HepG2 (cell line): ENCODE measurements around the gene LYRM9. TPM values are rescaled to one million over a fixed set of nuclear protein-coding genes. Genes with fewer than 3 reads are reported as not detected.

Source experiments
- ATAC-seq: fragments of 200-7000 bp; cut with Tn5 transposase; 3 replicates; pipeline ENCODE4 v1.9.1; 2020; ENCODE audit warnings: mild to moderate bottlenecking, moderate library complexity
- BruUV-seq: library from RNA; stranded (reverse); fragments of 400-500 nt; replicated peaks from 2 replicates; lab custom pipeline; 2021; lab: Mats Ljungman, UMichigan
- CTCF ChIA-PET: fragments of 300-600 bp; formaldehyde crosslinking; extraction: SDS; loops from one replicate; lab custom pipeline; 2021; ENCODE audit warnings: low total read pairs, inconsistent platforms, low intra/inter-chr PET ratio; lab: Yijun Ruan, JAX
- POLR2A ChIA-PET: fragments of 350-600 bp; sonication (Branson Sonifier 250); formaldehyde crosslinking; loops from one replicate; lab custom pipeline; 2020; ENCODE audit warnings: antibody characterized with exemption, inconsistent platforms; lab: Yijun Ruan, JAX
- DNase-seq: peaks from one replicate; pipeline ENCODE4 v3.0.0-alpha.2; 2015; ENCODE audit warnings: low spot score
- FAIRE-seq: peaks from 3 replicates; lab custom pipeline; 2011; peaks lifted over from hg19 to GRCh38; lab: Jason Lieb, UNC
- H2AFZ ChIP-seq: one replicate; pipeline ENCODE4 v1.6.1; 2011; ENCODE audit warnings: low read length, inconsistent platforms
- H3K27ac ChIP-seq: fragments of 300-600 bp; 3 replicates; pipeline ENCODE4 v1.8.0; 2011; ENCODE audit warnings: mixed run types, mild to moderate bottlenecking, mixed read lengths, low read length, inconsistent platforms; ENCODE audit not compliant: insufficient read depth; ENCODE audit errors: extremely low read length
- H3K27me3 ChIP-seq, 2 experiments: fragments of 200-600 bp in 1 of 2; 2 replicates in 1 of 2; 3 replicates in 1 of 2; pipeline versions ENCODE4 v1.6.0 to v1.8.0; 2011; ENCODE audit warnings: low read length in 2 of 2, mild to moderate bottlenecking in 2 of 2, moderate library complexity in 2 of 2, inconsistent platforms in 1 of 2; ENCODE audit not compliant: insufficient read depth in 2 of 2, control insufficient read depth in 1 of 2
- H3K36me3 ChIP-seq, 2 experiments: fragments of 200-600 bp in 1 of 2; replicated peaks in 1 of 2; 2 replicates in 1 of 2; 3 replicates in 1 of 2; pipeline versions ENCODE4 v1.5.1 to v1.8.0; 2011; ENCODE audit warnings: low read length in 2 of 2, inconsistent platforms in 1 of 2; ENCODE audit not compliant: insufficient read depth in 2 of 2, control insufficient read depth in 1 of 2
- H3K4me1 ChIP-seq: 2 replicates; pipeline ENCODE4 v1.5.1; 2012; ENCODE audit warnings: low read length, inconsistent platforms; ENCODE audit not compliant: insufficient read depth
- H3K4me2 ChIP-seq: 2 replicates; pipeline ENCODE4 v1.6.0; 2011; ENCODE audit warnings: low read depth, low read length, inconsistent platforms
- H3K4me3 ChIP-seq, 3 experiments: fragments of 200-600 bp in 1 of 3; sonication (generic), shearing (Covaris generic) in 1 of 3; replicated peaks in 1 of 3; 2 replicates each; pipeline ENCODE4 v1.5.1; 2011 to 2016; ENCODE audit warnings: low read length in 3 of 3, inconsistent platforms in 2 of 3, low read depth in 2 of 3, mild to moderate bottlenecking in 2 of 3, control low read depth in 1 of 3, mixed read lengths in 1 of 3; ENCODE audit not compliant: insufficient read depth in 1 of 3
- H3K79me2 ChIP-seq: one replicate; pipeline ENCODE4 v1.6.1; 2011; ENCODE audit warnings: low read length, inconsistent platforms; ENCODE audit not compliant: insufficient read depth
- H3K9ac ChIP-seq: 2 replicates; pipeline ENCODE4 v1.6.0; 2011; ENCODE audit warnings: mild to moderate bottlenecking, low read depth, low read length, inconsistent platforms; ENCODE audit not compliant: insufficient read depth
- H3K9me3 ChIP-seq: 2 replicates; pipeline ENCODE4 v1.5.1; 2012; ENCODE audit warnings: mild to moderate bottlenecking, low read length
- H4K20me1 ChIP-seq: 2 replicates; pipeline ENCODE4 v1.6.0; 2011; ENCODE audit warnings: inconsistent platforms, mild to moderate bottlenecking, low read length, moderate library complexity; ENCODE audit not compliant: insufficient read depth
- ELF4 ChIP-seq: sonication (generic); formaldehyde crosslinking; IDR thresholded peaks from 2 replicates; pipeline ENCODE4 v1.5.0; 2020; ENCODE audit warnings: missing genetic modification reagents, mild to moderate bottlenecking, moderate library complexity, borderline replicate concordance
- JUND ChIP-seq: sonication (generic); formaldehyde crosslinking; IDR thresholded peaks from 2 replicates; pipeline ENCODE4 v1.8.0; 2022; ENCODE audit warnings: mild to moderate bottlenecking, missing genetic modification reagents
- MYPOP ChIP-seq: sonication (generic); formaldehyde crosslinking; IDR thresholded peaks from 2 replicates; pipeline ENCODE4 v1.8.1; 2023; ENCODE audit warnings: mild to moderate bottlenecking, moderate library complexity, missing genetic modification reagents
- NR2F1 ChIP-seq, 2 experiments: fragments of 450-650 bp in 1 of 2; formaldehyde crosslinking in 1 of 2; IDR thresholded peaks; 2 replicates each; pipeline versions ENCODE4 v1.5.0 to v1.6.1; 2016 to 2020; ENCODE audit warnings: mild to moderate bottlenecking in 1 of 2, missing compliant biosample characterization in 1 of 2, missing genetic modification reagents in 1 of 2, moderate library complexity in 1 of 2
- NR2F6 ChIP-seq, 2 experiments: IDR thresholded peaks; 2 replicates each; pipeline ENCODE4 v1.6.1; 2016; ENCODE audit warnings: antibody characterized with exemption in 1 of 2, mild to moderate bottlenecking in 1 of 2
- SRSF9 ChIP-seq: fragments of 200-400 bp; formaldehyde crosslinking; IDR thresholded peaks from 2 replicates; pipeline ENCODE4 v1.6.1; 2018; ENCODE audit warnings: borderline replicate concordance, mild to moderate bottlenecking, low read depth, low read length; ENCODE audit not compliant: insufficient read depth, poor library complexity, severe bottlenecking
- STAT5B ChIP-seq: sonication (generic); formaldehyde crosslinking; IDR thresholded peaks from 2 replicates; pipeline ENCODE4 v1.4.0; 2020; ENCODE audit warnings: missing genetic modification reagents
- ZFP62 ChIP-seq: sonication (generic); formaldehyde crosslinking; IDR thresholded peaks from 2 replicates; pipeline ENCODE4 v1.4.0; 2020; ENCODE audit warnings: missing genetic modification reagents
- ZNF124 ChIP-seq: sonication (generic); formaldehyde crosslinking; IDR thresholded peaks from 2 replicates; pipeline ENCODE4 v1.4.0; 2020; ENCODE audit warnings: missing genetic modification reagents
- ZNF274 ChIP-seq: sonication (generic); formaldehyde crosslinking; IDR thresholded peaks from 2 replicates; pipeline ENCODE4 v1.5.1; 2020; ENCODE audit warnings: mild to moderate bottlenecking, missing genetic modification reagents
- ZNF605 ChIP-seq: sonication (generic); formaldehyde crosslinking; IDR thresholded peaks from 2 replicates; pipeline ENCODE4 v1.8.0; 2022; ENCODE audit warnings: mild to moderate bottlenecking, missing genetic modification reagents
- ZNF713 ChIP-seq: sonication (generic); formaldehyde crosslinking; IDR thresholded peaks from 2 replicates; pipeline ENCODE4 v1.4.0; 2020; ENCODE audit warnings: mild to moderate bottlenecking, missing genetic modification reagents
- ZNF766 ChIP-seq: sonication (generic); formaldehyde crosslinking; IDR thresholded peaks from 2 replicates; pipeline ENCODE4 v1.5.0; 2020; ENCODE audit warnings: missing genetic modification reagents, borderline replicate concordance
- WGBS: methylation state at CpG from one replicate; pipeline ENCODE4 v1.1.6; 2017; ENCODE audit warnings: low lambda C conversion rate; 5-methylcytosine and 5-hydroxymethylcytosine counted together
- in situ Hi-C: cut with HindIII; loops from 2 replicates; pipeline ENCODE4 v1.10.0; 2017; ENCODE audit warnings: low pct_unique_long_range_greater_than_20kb; ENCODE audit not compliant: extremely low pct_ligation_motif_present
- intact Hi-C: fragments of 100-400 bp; cut with micrococcal nuclease; formaldehyde crosslinking; loops from one replicate; pipeline ENCODE4 v1.10.0; 2022; ENCODE audit not compliant: unreplicated experiment
- polyA plus RNA-seq, 8 experiments: library from polyadenylated mRNA; depleted of rRNA in 3 of 8; stranded (reverse) in 7 of 8; unstranded in 1 of 8; fragments of >200 nt; fragmentation: Illumina TruSeq in 4 of 8; extraction: Trizol in 4 of 8; gene quantifications; 2 replicates each; pipeline versions ENCODE4 v1.2.1 to v1.2.3, GENCODE V29; 2011 to 2016; ENCODE audit warnings: low read depth in 4 of 8, missing spikeins in 1 of 8, mixed read lengths in 1 of 8; ENCODE audit not compliant: insufficient read depth in 1 of 8
- total RNA-seq, 5 experiments: library from RNA; depleted of rRNA; stranded (reverse); fragments of >200 nt; fragmentation: Illumina TruSeq; extraction: Trizol; gene quantifications; 2 replicates each; pipeline ENCODE4 v1.2.3, GENCODE V29; 2016; ENCODE audit warnings: low read depth in 1 of 5

The LYRM9 gene
- total and polyA plus RNA-seq, 2 of the 13 experiments (the other 11 are each of a cell fraction or from before 2014, with no cell fraction given), result 0.24 to 0.66 TPM

GRCh38 chr17:27892542-27892865 lies 661 bp downstream of the LYRM9 start:
- in situ Hi-C loops, result loop anchor here (25.0 kb wide), 1 partner anchor 405 kb away; no protein-coding TSS in a partner anchor
- H3K4me1 ChIP-seq, result peaks cover 23% of the 10 kb centered on the region
- no TSS peak for BruUV-seq
- no peaks in the 10 kb centered on the region for H4K20me1 ChIP-seq
- H3K36me3 ChIP-seq, result no peaks in the 10 kb centered on the region
- WGBS, result 30% methylated on average over 3 of the region's 3 CpGs
- H3K4me2 ChIP-seq, result peak overlapping the region; percentile 90
- POLR2A ChIA-PET, result no interaction called here
- peak overlapping the region; percentile 58 to 74 (median 69) for H3K4me3 ChIP-seq
- DNase-seq, result no peak
- no peaks in the 10 kb centered on the region for H3K9me3 ChIP-seq
- no peak for TF ChIP-seq ZNF605 (CRISPR knock-in tag)
- TF ChIP-seq ZFP62 (CRISPR knock-in tag), result no peak
- TF ChIP-seq SRSF9, result no peak
- TF ChIP-seq ZNF713, result no peak
- TF ChIP-seq MYPOP (CRISPR knock-in tag), result 0 out of 2 replicates have a peak, but pooled peaks have one; percentile 0
- TF ChIP-seq ZNF766 (CRISPR knock-in tag), result no peak
- TF ChIP-seq, all 625 proteins: peak for 1
- intact Hi-C loops, result no loop called here
- H3K9ac ChIP-seq, result peak overlapping the region; percentile 71
- ATAC-seq, result no peak
- no peak overlapping the region for H3K27ac ChIP-seq
- CTCF ChIA-PET, result interaction anchor here (1.6 kb wide), 1 partner anchor 87 kb away, joined by 6 read pairs; no protein-coding TSS in a partner anchor
- H3K79me2 ChIP-seq, result no peaks in the 10 kb centered on the region
- H2AFZ ChIP-seq, result peak overlapping the region; percentile 20
- FAIRE-seq, result no peak
- H3K27me3 ChIP-seq, result no peaks in the 10 kb centered on the region

GRCh38 chr17:27891841-27892240 lies 1.3 kb downstream of the LYRM9 start:
- no peak for ATAC-seq
- intact Hi-C loops (no loop called here), in situ Hi-C loops (loop anchor here (25.0 kb wide), 1 partner anchor 405 kb away; no protein-coding TSS in a partner anchor)
- H3K27me3 ChIP-seq, result no peaks in the 10 kb centered on the region
- H3K27ac ChIP-seq, result no peak overlapping the region
- DNase-seq, result no peak
- BruUV-seq, result no TSS peak
- H4K20me1 ChIP-seq, result no peaks in the 10 kb centered on the region
- CTCF ChIA-PET, result no interaction called here
- no peak overlapping the region for H3K4me3 ChIP-seq
- 92% methylated on average over 9 of the region's 9 CpGs for WGBS
- H3K79me2 ChIP-seq, result no peaks in the 10 kb centered on the region
- H2AFZ ChIP-seq, result no peak overlapping the region
- H3K9ac ChIP-seq, result no peak overlapping the region
- TF ChIP-seq ZNF274 (CRISPR knock-in tag) (no peak), NR2F1 (CRISPR knock-in tag; IDR thresholded peaks at IDR 0.05) (no peak), STAT5B (CRISPR knock-in tag) (no peak), JUND (no peak), NR2F6 (IDR thresholded peaks at IDR 0.05) (no peak), NR2F6 (CRISPR knock-in tag; IDR thresholded peaks at IDR 0.05) (no peak), ELF4 (CRISPR knock-in tag) (no peak), ZNF124 (CRISPR knock-in tag) (no peak)
- FAIRE-seq, result no peak
- H3K4me1 ChIP-seq, result peaks cover 23% of the 10 kb centered on the region
- H3K9me3 ChIP-seq, result no peaks in the 10 kb centered on the region
- H3K4me2 ChIP-seq, result no peak overlapping the region
- POLR2A ChIA-PET, result no interaction called here
- no peaks in the 10 kb centered on the region for H3K36me3 ChIP-seq
